Tibial nerve (tissue), 4 donors: ENCODE measurements around the gene TMEM250.

Experiments used
- EP300 ChIP-seq, 2 donors: sonication (generic); formaldehyde crosslinking; IDR thresholded peaks; one replicate each; pipeline ENCODE4 v1.6.1; 2017; ENCODE audit warnings: antibody characterized with exemption in 2 of 2, mild to moderate bottlenecking in 1 of 2
- POLR2A ChIP-seq, 2 donors: fragments of 450-650 bp; IDR thresholded peaks; one replicate each; pipeline ENCODE4 v1.6.1; 2017; ENCODE audit warnings: antibody characterized with exemption in 2 of 2, mild to moderate bottlenecking in 2 of 2, moderate library complexity in 2 of 2
- TF ChIP-seq, protein P1 (sequence below), 5 experiments: fragments of 200-600 bp in 3 of 5; fragments of 450-650 bp in 2 of 5; sonication (generic) in 3 of 5; IDR thresholded peaks; one replicate each; pipeline ENCODE4 v1.5.1; 2016 to 2019; ENCODE audit warnings: antibody characterized with exemption in 5 of 5, mild to moderate bottlenecking in 3 of 5, moderate library complexity in 2 of 5

DNA sequence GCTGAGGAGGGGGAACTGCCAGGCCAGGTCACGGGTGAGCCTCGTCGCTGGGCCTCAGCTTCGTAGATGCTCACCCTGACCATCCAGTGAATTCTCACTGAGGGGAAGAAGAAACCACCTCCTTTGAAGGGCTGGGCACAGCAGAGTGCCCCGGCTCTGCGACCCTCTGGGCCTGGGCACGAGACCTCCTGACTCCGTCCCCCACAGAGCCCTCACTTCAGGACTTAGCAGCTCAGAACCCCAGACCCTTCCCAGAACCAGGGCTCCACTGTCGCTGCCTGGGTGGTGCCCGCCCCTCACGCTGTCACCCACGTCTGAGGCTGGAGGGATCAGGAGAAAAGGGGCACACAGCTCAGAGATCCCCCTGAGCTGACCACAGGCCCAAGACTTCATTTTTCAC, 34.3 kb upstream of the TMEM250 start:
- TF ChIP-seq, protein P1, sequence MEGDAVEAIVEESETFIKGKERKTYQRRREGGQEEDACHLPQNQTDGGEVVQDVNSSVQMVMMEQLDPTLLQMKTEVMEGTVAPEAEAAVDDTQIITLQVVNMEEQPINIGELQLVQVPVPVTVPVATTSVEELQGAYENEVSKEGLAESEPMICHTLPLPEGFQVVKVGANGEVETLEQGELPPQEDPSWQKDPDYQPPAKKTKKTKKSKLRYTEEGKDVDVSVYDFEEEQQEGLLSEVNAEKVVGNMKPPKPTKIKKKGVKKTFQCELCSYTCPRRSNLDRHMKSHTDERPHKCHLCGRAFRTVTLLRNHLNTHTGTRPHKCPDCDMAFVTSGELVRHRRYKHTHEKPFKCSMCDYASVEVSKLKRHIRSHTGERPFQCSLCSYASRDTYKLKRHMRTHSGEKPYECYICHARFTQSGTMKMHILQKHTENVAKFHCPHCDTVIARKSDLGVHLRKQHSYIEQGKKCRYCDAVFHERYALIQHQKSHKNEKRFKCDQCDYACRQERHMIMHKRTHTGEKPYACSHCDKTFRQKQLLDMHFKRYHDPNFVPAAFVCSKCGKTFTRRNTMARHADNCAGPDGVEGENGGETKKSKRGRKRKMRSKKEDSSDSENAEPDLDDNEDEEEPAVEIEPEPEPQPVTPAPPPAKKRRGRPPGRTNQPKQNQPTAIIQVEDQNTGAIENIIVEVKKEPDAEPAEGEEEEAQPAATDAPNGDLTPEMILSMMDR (IDR thresholded peaks at IDR 0.05), result no peak
- TF ChIP-seq POLR2A (IDR thresholded peaks at IDR 0.05) (no peak), EP300 (IDR thresholded peaks at IDR 0.05) (no peak)
